Measurements from ENCODE around the gene EXOC3. TPM values are rescaled to one million over a fixed set of nuclear protein-coding genes. Genes with fewer than 3 reads are reported as not detected.
A peak's percentile ranks its signal among the peaks of the same experiment; 100 is the strongest.

Gene EXOC3
- total RNA-seq, 1 experiment from 2014 or later, result 52.4 TPM

DNA sequence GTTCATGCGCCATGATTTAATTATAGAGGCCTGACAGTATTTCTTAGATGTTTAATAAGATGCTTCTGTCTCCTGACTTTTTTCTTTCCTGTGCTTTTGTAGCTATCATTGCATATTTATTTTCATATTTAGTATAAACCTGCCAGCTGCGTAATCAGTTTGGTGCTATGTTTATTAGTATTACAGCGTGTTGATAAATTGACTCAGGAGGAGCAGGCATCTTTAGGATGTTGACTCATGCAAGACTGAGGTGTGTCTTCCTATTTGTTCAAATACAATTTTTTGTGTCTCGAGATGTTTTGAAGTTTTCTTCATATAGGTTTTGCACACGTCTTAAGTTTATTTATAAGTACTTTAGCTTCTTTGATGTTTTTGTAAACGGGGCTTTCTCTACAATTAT lies 35.9 kb upstream of the EXOC3 start:
- no peaks in the 10 kb centered on the region for H3K9me2 ChIP-seq (ENCODE audit: insufficient read depth)
- H3K27ac ChIP-seq (ENCODE audit: low read depth, low read length), result no peak overlapping the region
- H3K4me3 ChIP-seq (replicated peaks in 1 of 2; ENCODE audit: low read depth in 1 of 2, low read length in 2 of 2), result no peak overlapping the region
- TF ChIP-seq, protein P1, sequence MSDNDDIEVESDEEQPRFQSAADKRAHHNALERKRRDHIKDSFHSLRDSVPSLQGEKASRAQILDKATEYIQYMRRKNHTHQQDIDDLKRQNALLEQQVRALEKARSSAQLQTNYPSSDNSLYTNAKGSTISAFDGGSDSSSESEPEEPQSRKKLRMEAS (IDR thresholded peaks at IDR 0.05), result no peak
- TF ChIP-seq ZNF274 (IDR thresholded peaks at IDR 0.05; ENCODE audit: low read depth, low read length) (no peak), CBX3 (IDR thresholded peaks at IDR 0.05; ENCODE audit: low read depth) (no peak), RAD21 (IDR thresholded peaks at IDR 0.05; ENCODE audit: low read depth) (no peak)
- H3K79me2 ChIP-seq (ENCODE audit: insufficient read depth, low read length), result no peaks in the 10 kb centered on the region
- H3K4me2 ChIP-seq (ENCODE audit: low read length), result no peak overlapping the region
- H3K4me1 ChIP-seq (ENCODE audit: control insufficient read depth in 1 of 2, insufficient read depth in 2 of 2, low read length in 2 of 2), result peaks cover 0 to 33% of the 10 kb centered on the region in 2 experiments; a peak in 2 of 4 replicates
- no peaks in the 10 kb centered on the region for H3K27me3 ChIP-seq (ENCODE audit: insufficient read depth, low read length)
- ChIA-PET POLR2A (no interaction called here), RAD21 (ENCODE audit: low non-redundant PET in 1 of 2, low total read pairs in 2 of 2, uncharacterized antibody in 2 of 2, unreplicated experiment in 2 of 2) (no interaction called here), CTCF (no interaction called here)
- no peaks in the 10 kb centered on the region for H4K20me1 ChIP-seq (ENCODE audit: insufficient read depth)
- BruUV-seq (replicated peaks), result no TSS peak
- H2AFZ ChIP-seq (ENCODE audit: low read depth, low read length, poor library complexity, severe bottlenecking), result no peak overlapping the region
- intact Hi-C loops (cut with micrococcal nuclease), result no loop called here
- ATAC-seq (no peak), DNase-seq (ENCODE audit: low read depth, low spot score) (no peak)
- H3K36me3 ChIP-seq (ENCODE audit: control insufficient read depth in 1 of 2, insufficient read depth in 2 of 2, low read length in 2 of 2), result no peaks in the 10 kb centered on the region
- no peaks in the 10 kb centered on the region for H3K9me3 ChIP-seq (ENCODE audit: control insufficient read depth in 1 of 2, insufficient read depth in 1 of 2, low read depth in 1 of 2, low read length in 2 of 2)
- no peak overlapping the region for H3K9ac ChIP-seq (ENCODE audit: low read length)

DNA sequence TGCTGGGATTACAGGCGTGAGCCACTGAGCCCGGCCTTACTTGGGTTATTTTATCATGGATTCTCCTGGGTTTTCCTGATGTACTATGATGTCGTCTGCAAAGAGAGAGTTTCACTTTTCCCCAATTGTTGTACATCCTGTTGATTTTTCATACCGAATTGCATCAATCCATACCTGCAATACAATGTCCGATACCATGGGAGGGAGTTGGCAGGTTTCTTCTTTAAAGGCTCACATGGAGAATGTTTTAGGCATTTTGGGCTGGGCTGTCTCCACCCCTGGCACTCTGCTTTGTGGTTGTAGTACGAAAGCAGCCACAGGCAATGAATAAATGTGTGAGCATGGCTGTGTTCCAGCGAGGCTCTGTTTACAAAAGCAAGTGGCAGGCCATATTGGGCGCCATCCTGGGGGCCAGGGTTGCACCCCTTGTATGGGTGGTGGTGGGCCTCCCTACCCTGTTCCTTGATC lies 35.1 kb upstream of the EXOC3 start:
- no peaks in the 10 kb centered on the region for H3K27me3 ChIP-seq (ENCODE audit: insufficient read depth, low read length)
- DNase-seq (ENCODE audit: low read depth, low spot score) (no peak), ATAC-seq (peak; percentile 30; the same call in 1 of the 2 replicates)
- intact Hi-C loops (cut with micrococcal nuclease), result no loop called here
- no peaks in the 10 kb centered on the region for H3K9me3 ChIP-seq (ENCODE audit: control insufficient read depth in 1 of 2, insufficient read depth in 1 of 2, low read depth in 1 of 2, low read length in 2 of 2)
- no TSS peak for BruUV-seq (replicated peaks)
- H3K4me1 ChIP-seq (ENCODE audit: control insufficient read depth in 1 of 2, insufficient read depth in 2 of 2, low read length in 2 of 2), result peaks cover 0 to 35% of the 10 kb centered on the region in 2 experiments; a peak in 2 of 4 replicates
- POLR2A ChIA-PET, result no interaction called here
- no peak overlapping the region for H3K9ac ChIP-seq (ENCODE audit: low read length)
- no peaks in the 10 kb centered on the region for H3K36me3 ChIP-seq (ENCODE audit: control insufficient read depth in 1 of 2, insufficient read depth in 2 of 2, low read length in 2 of 2)
- no peak overlapping the region for H3K27ac ChIP-seq (ENCODE audit: low read depth, low read length)
- H2AFZ ChIP-seq (ENCODE audit: low read depth, low read length, poor library complexity, severe bottlenecking), result no peak overlapping the region
- CTCF ChIA-PET, result no interaction called here
- H3K79me2 ChIP-seq (ENCODE audit: insufficient read depth, low read length), result no peaks in the 10 kb centered on the region
- RAD21 ChIA-PET (ENCODE audit: low non-redundant PET in 1 of 2, low total read pairs in 2 of 2, uncharacterized antibody in 2 of 2, unreplicated experiment in 2 of 2), result no interaction called here
- H3K4me2 ChIP-seq (ENCODE audit: low read length), result 0 out of 2 replicates have a peak overlapping the region, but pooled peaks have one; percentile 7
- H3K9me2 ChIP-seq (ENCODE audit: insufficient read depth), result no peaks in the 10 kb centered on the region
- H3K4me3 ChIP-seq (replicated peaks in 1 of 2; ENCODE audit: low read depth in 1 of 2, low read length in 2 of 2), result no peak overlapping the region
- no peaks in the 10 kb centered on the region for H4K20me1 ChIP-seq (ENCODE audit: insufficient read depth)
- TF ChIP-seq, protein P2, sequence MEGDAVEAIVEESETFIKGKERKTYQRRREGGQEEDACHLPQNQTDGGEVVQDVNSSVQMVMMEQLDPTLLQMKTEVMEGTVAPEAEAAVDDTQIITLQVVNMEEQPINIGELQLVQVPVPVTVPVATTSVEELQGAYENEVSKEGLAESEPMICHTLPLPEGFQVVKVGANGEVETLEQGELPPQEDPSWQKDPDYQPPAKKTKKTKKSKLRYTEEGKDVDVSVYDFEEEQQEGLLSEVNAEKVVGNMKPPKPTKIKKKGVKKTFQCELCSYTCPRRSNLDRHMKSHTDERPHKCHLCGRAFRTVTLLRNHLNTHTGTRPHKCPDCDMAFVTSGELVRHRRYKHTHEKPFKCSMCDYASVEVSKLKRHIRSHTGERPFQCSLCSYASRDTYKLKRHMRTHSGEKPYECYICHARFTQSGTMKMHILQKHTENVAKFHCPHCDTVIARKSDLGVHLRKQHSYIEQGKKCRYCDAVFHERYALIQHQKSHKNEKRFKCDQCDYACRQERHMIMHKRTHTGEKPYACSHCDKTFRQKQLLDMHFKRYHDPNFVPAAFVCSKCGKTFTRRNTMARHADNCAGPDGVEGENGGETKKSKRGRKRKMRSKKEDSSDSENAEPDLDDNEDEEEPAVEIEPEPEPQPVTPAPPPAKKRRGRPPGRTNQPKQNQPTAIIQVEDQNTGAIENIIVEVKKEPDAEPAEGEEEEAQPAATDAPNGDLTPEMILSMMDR (IDR thresholded peaks at IDR 0.05 in 2 of 3, conservative IDR thresholded peaks at IDR 0.05 in 1 of 3; ENCODE audit: borderline replicate concordance in 1 of 3, insufficient read depth in 1 of 3, low read depth in 2 of 3, low read length in 2 of 3), result no peak
- TF ChIP-seq JUND (IDR thresholded peaks at IDR 0.05) (no peak), SRF (IDR thresholded peaks at IDR 0.05; ENCODE audit: low read depth) (no peak), POLR2A (IDR thresholded peaks at IDR 0.05; ENCODE audit: borderline replicate concordance, extremely low read depth, insufficient read depth, insufficient read length) (no peak), EGR1 (IDR thresholded peaks at IDR 0.05; ENCODE audit: low read depth) (no peak), CEBPB (IDR thresholded peaks at IDR 0.05; ENCODE audit: low read depth) (no peak)
- TF ChIP-seq, protein P3, sequence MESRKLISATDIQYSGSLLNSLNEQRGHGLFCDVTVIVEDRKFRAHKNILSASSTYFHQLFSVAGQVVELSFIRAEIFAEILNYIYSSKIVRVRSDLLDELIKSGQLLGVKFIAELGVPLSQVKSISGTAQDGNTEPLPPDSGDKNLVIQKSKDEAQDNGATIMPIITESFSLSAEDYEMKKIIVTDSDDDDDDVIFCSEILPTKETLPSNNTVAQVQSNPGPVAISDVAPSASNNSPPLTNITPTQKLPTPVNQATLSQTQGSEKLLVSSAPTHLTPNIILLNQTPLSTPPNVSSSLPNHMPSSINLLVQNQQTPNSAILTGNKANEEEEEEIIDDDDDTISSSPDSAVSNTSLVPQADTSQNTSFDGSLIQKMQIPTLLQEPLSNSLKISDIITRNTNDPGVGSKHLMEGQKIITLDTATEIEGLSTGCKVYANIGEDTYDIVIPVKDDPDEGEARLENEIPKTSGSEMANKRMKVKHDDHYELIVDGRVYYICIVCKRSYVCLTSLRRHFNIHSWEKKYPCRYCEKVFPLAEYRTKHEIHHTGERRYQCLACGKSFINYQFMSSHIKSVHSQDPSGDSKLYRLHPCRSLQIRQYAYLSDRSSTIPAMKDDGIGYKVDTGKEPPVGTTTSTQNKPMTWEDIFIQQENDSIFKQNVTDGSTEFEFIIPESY (IDR thresholded peaks at IDR 0.05; ENCODE audit: extremely low read depth, insufficient replicate concordance, low read length), result no peak
- TF ChIP-seq, protein P1 (IDR thresholded peaks at IDR 0.05), result no peak
- TF ChIP-seq, protein P4, sequence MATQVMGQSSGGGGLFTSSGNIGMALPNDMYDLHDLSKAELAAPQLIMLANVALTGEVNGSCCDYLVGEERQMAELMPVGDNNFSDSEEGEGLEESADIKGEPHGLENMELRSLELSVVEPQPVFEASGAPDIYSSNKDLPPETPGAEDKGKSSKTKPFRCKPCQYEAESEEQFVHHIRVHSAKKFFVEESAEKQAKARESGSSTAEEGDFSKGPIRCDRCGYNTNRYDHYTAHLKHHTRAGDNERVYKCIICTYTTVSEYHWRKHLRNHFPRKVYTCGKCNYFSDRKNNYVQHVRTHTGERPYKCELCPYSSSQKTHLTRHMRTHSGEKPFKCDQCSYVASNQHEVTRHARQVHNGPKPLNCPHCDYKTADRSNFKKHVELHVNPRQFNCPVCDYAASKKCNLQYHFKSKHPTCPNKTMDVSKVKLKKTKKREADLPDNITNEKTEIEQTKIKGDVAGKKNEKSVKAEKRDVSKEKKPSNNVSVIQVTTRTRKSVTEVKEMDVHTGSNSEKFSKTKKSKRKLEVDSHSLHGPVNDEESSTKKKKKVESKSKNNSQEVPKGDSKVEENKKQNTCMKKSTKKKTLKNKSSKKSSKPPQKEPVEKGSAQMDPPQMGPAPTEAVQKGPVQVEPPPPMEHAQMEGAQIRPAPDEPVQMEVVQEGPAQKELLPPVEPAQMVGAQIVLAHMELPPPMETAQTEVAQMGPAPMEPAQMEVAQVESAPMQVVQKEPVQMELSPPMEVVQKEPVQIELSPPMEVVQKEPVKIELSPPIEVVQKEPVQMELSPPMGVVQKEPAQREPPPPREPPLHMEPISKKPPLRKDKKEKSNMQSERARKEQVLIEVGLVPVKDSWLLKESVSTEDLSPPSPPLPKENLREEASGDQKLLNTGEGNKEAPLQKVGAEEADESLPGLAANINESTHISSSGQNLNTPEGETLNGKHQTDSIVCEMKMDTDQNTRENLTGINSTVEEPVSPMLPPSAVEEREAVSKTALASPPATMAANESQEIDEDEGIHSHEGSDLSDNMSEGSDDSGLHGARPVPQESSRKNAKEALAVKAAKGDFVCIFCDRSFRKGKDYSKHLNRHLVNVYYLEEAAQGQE (IDR thresholded peaks at IDR 0.05; ENCODE audit: low read depth), result no peak
